Activated naive CD8-positive, alpha-beta T cell treated with anti-CD3 and anti-CD28 coated beads, Interleukin-2, amount 10 ng/mL, durations not matched to agents 7 days and 5 days (primary cell): ENCODE measurements around the gene SRGAP2. TPM values are rescaled to one million over a fixed set of nuclear protein-coding genes. Genes with fewer than 3 reads are reported as not detected.
"Not testable (repeated sequence)": the region's sequence is repeated elsewhere in the genome, so short reads cannot be mapped to it uniquely, and the experiment has no call there.

Experiments
- ATAC-seq: fragments of 150-1000 bp; cut with Tn5 transposase; one replicate; pipeline ENCODE4 v1.10.0; 2021; ENCODE audit warnings: low read depth, moderate library complexity
- POLR2A ChIA-PET: fragments of 350-600 bp; sonication (Branson Sonifier 250); formaldehyde crosslinking; loops from one replicate; lab custom pipeline; 2021; ENCODE audit warnings: antibody characterized with exemption; lab: Charles Lee
- DNase-seq: peaks from one replicate; pipeline ENCODE4 v3.0.0; 2021
- H3K27ac Mint-ChIP-seq: one replicate; pipeline ENCODE4 v1.8.0; 2022; ENCODE audit warnings: mild to moderate bottlenecking, mixed read lengths
- H3K27me3 Mint-ChIP-seq: one replicate; pipeline ENCODE4 v1.8.0; 2022; ENCODE audit warnings: mild to moderate bottlenecking, moderate library complexity, mixed read lengths
- H3K36me3 Mint-ChIP-seq: one replicate; pipeline ENCODE4 v1.8.0; 2021; ENCODE audit warnings: mild to moderate bottlenecking, mixed read lengths
- H3K4me1 Mint-ChIP-seq: one replicate; pipeline ENCODE4 v1.8.0; 2021; ENCODE audit warnings: mixed read lengths
- H3K4me3 Mint-ChIP-seq: one replicate; pipeline ENCODE4 v1.8.0; 2022; ENCODE audit warnings: mild to moderate bottlenecking, moderate library complexity, mixed read lengths
- H3K9me3 Mint-ChIP-seq: one replicate; pipeline ENCODE4 v1.8.0; 2021; ENCODE audit warnings: mixed read lengths
- total RNA-seq, 2 experiments: library from RNA; stranded (reverse); gene quantifications; one replicate each; pipeline ENCODE4 v1.2.3, GENCODE V29; 2021

Gene SRGAP2
- total RNA-seq, 2 experiments from 2014 or later, result 79.7 to 83.8 TPM

DNA sequence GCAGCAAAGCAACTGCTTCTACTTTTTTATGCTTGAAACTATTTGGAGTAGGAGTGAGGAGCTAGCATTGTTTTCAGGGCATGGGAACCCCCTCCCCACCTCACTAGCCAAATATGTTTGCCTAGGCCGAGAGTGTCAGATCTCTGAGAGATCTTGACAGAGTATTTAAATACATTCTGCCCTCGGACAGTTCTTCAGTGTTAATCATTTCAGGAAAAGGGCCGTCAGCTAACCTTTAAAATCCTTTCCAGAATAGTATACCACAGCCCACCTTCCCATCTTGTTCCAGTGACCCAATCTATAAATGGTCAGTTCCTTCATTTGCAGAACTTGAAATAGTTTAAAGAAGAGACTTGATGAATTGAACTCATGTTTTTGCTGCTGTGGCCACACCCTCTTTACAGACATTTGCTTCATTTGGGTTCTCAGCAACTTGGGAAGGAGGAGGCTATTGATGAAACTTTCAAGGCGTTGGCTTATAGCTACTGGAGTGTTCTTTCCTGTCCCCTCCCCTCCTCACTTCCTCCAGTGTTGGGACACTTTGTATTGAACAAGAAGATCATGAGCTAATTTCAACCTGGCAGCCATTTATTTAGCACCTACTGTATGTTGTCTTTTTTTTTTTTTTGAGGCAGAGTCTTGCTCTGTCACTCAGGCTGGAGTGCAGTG, 17.1 kb downstream of the SRGAP2 start:
- ATAC-seq, H3K27ac Mint-ChIP-seq, H3K4me1 Mint-ChIP-seq, H3K4me3 Mint-ChIP-seq, H3K9me3 Mint-ChIP-seq, H3K27me3 Mint-ChIP-seq, POLR2A ChIA-PET, DNase-seq, H3K36me3 Mint-ChIP-seq: not testable (repeated sequence)

DNA sequence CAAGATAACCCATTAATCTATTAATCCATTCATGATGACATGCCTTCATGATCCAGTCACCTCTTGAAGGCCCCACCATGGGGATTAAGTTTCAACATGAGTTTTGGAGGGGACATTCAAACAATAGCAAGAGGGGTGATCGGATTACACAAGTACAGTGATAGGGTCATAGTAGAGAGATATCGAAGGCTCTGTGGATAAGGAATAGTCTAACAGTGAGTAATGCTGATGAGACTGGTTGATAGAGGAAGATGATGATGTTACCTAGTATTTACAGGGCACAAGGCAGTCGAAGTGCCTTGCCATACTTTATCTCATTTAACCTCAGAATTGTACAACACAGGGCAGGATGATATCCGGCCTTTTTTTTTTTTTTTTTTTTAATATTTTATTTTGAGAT, 18.2 kb downstream of the SRGAP2 start:
- H3K27me3 Mint-ChIP-seq, POLR2A ChIA-PET: not testable (repeated sequence)

DNA sequence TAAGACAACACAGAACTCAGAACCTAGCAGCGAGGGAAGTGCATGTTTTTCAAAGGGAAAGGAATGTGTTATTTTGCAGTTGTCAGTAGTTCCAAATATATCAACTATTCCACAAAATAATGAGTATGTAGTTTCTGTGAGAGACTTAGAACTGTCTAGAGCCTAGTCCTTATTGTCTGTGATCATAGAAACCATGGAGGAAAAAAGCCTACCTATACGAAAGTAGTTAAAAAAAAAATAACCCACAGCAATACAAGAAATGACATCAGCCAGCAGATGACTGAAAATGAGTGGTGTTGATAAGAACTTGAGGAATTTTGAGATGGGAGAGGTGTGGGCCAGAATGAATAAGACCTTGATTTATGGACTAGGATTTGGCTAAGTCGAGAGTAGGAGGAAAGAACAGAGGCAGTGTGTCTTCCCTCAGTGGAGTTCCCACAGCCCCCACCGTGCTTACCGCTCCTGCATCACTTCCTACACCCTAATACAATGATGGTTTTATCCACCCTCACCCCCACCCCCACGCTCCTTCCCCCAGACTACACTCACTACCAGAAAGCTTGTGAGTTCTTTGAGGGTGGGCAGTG, 20.9 kb downstream of the SRGAP2 start:
- POLR2A ChIA-PET, H3K4me3 Mint-ChIP-seq, ATAC-seq, DNase-seq, H3K27ac Mint-ChIP-seq, H3K4me1 Mint-ChIP-seq, H3K36me3 Mint-ChIP-seq, H3K9me3 Mint-ChIP-seq, H3K27me3 Mint-ChIP-seq: not testable (repeated sequence)

More for the DNA sequence above, 18.2 kb downstream of the SRGAP2 start:
- not testable (repeated sequence) for DNase-seq, H3K4me1 Mint-ChIP-seq, ATAC-seq, H3K36me3 Mint-ChIP-seq, H3K27ac Mint-ChIP-seq, H3K9me3 Mint-ChIP-seq, H3K4me3 Mint-ChIP-seq

DNA sequence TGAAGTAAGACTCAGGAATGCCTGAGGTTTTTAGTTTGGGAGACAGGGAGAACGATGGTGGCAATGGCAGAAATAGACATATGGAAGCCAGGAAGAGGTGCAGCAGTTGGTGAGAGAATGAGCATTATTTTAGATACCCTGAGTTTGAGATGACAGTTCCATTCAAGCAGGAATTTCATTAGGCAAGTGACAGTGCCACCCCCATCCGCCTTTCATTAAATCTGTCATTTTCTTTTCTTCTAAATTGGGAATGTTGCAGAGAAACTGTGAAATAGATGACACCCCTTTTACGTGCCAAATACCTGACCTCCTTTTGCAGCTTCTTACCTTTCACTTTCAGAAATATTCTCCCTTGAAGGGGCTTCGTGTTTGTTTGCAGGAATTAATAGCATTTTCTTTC, 22.0 kb downstream of the SRGAP2 start:
- ATAC-seq, POLR2A ChIA-PET, H3K4me1 Mint-ChIP-seq, H3K4me3 Mint-ChIP-seq, DNase-seq, H3K9me3 Mint-ChIP-seq, H3K27ac Mint-ChIP-seq, H3K27me3 Mint-ChIP-seq, H3K36me3 Mint-ChIP-seq: not testable (repeated sequence)

DNA sequence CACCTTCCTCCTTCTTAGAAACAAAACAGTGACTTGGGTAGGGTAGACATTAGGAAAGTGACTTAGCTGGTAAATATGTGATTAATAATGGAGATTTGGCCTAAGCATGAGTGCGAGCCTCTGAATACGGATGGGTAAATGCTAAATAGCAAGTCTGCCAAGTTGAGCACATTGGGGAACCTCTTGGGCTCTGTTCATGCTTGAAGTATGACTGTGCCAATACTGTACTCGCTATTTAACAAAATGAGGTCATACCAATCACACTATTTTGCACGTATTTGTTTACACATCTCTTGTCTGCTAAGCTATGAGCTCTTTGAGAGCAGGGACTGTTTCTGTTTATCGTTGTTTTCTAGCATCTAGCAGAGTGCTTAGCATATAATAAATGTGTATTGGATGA, 23.5 kb downstream of the SRGAP2 start:
- ATAC-seq, POLR2A ChIA-PET, H3K4me3 Mint-ChIP-seq, H3K36me3 Mint-ChIP-seq, H3K9me3 Mint-ChIP-seq, DNase-seq, H3K4me1 Mint-ChIP-seq, H3K27me3 Mint-ChIP-seq, H3K27ac Mint-ChIP-seq: not testable (repeated sequence)

DNA sequence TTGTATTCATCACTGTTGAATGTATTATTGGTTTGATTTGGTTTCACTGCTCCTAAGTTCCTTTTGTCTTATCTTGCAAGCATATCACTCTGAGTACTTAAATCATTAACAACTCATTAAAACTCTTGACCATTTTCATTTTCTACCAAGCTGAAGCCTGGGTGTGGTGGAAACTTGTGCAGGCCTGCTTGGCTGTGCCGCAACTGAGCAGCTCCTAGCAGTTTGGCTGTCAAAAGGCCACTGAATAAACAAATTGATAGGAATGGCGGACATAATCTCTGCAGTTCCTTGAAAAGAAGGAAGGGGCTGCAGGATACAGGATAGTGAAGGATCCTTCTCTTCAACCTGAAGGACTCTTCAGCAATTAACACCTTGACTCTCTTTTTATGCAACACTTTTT, 25.9 kb downstream of the SRGAP2 start:
- H3K36me3 Mint-ChIP-seq, result not testable (repeated sequence)

DNA sequence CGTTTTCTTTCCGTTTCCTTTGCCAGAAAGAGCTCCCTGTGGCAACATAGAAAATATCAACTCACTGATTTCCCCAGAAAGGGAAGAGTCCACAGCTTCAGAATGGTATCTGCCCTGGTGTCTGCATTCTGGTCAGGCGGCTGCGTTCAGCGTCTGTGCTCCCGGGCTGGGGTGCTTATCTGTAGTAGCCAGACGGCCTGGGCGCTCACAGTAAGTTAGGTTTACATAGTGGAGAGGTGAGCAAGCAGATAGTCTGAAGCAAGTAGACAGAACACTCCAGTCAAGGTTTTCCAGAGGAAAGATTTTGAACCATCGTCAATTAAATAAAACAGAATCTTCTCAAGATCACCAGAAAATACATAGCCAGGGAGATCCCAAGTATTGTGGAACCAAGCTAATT, 28.6 kb downstream of the SRGAP2 start:
- H3K27me3 Mint-ChIP-seq, POLR2A ChIA-PET, DNase-seq, ATAC-seq, H3K27ac Mint-ChIP-seq, H3K36me3 Mint-ChIP-seq, H3K4me3 Mint-ChIP-seq, H3K9me3 Mint-ChIP-seq, H3K4me1 Mint-ChIP-seq: not testable (repeated sequence)

More for the DNA sequence above, 25.9 kb downstream of the SRGAP2 start:
- H3K9me3 Mint-ChIP-seq, H3K27me3 Mint-ChIP-seq, H3K4me3 Mint-ChIP-seq, POLR2A ChIA-PET, ATAC-seq, H3K4me1 Mint-ChIP-seq, DNase-seq, H3K27ac Mint-ChIP-seq: not testable (repeated sequence)

DNA sequence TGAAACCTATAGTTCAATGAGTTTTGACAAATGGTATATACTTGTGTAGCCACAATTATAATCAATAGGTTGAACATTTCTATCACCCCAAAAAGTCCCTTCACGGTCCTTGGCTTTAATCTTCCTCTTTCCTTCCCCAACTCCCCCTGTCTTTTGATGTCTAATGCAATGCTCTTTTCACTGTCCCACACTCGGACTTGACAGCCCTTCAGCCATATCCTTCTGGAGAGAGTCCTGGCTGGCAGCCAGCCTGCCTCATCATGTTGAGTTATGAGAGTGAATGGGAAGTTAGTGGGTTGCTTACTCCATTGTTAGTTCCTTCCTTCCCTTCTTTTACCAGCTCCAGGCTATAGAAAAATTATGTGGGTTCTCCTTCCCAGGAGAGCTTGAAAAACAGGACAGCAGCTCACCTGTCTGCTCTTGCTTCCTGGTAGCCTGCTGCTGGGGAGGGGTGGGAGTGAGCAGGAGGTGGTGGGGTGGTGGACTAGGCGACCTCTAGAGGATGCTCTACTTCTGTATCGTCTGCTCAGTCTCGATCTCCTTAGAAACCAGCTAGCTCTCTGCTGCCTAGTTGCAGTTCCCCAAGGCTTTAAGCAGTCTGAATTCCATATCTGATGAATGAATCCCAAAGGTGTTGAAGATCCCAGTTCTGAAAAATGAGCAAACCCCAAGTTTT, 29.8 kb downstream of the SRGAP2 start:
- DNase-seq, H3K27me3 Mint-ChIP-seq, H3K9me3 Mint-ChIP-seq, POLR2A ChIA-PET, H3K27ac Mint-ChIP-seq, H3K36me3 Mint-ChIP-seq, H3K4me1 Mint-ChIP-seq, H3K4me3 Mint-ChIP-seq: not testable (repeated sequence)
- ATAC-seq, result peak; percentile 68

DNA sequence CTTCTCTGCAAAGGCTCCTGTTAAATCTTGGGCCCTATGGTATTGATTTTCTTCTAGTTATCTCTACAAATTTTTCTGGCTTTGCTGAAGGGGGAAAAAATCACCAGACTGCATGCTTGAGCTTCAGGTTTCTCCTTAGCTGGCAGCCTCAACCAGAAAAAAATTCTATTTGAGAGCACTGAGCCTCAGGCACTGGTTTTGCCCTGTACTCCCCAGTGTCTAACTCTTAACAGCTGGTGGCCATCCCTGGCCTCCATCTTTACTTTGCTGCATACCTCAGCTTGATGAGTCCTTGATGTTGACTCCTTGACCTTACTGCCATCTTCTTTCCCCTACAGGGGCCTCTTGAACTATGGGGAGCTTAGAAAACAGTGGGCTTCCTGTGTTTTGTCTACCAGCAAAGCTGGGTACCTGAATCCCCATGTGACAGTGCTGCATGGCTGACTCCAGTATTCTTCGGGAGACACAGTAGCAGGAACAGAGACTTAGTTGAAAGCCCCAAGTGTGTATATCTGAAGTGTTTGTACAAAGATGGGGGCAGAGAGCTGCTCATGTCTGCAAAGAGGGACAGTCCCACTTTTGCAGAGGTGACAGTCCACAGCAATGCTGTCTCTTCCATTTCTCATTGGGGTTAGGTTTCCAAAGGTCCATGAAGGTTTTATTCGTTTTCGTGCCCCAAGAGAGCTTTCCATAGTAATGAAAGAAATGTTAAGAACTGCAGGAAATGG, 31.0 kb downstream of the SRGAP2 start:
- H3K27me3 Mint-ChIP-seq, DNase-seq, H3K9me3 Mint-ChIP-seq, POLR2A ChIA-PET, H3K4me1 Mint-ChIP-seq, H3K27ac Mint-ChIP-seq, H3K4me3 Mint-ChIP-seq, H3K36me3 Mint-ChIP-seq, ATAC-seq: not testable (repeated sequence)

DNA sequence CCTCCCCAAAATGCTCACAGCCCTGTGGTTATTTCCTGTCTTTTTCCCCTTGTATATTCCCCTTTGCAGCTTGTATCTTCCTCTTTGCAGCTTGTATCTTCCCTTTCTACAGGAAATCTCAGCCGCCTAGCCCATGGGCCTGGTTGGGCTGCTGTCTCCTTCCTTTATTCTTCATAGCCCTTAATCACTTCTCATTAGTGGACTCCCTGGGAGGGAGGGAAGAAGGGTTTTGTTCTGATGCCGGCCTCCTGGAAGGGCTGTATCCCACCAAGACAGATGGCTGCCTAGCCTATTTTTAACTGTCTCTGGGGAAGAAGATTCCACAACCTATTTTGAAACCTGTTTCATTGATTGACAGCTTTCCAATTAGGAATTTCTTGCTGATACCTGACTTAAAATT, 31.8 kb downstream of the SRGAP2 start:
- H3K27me3 Mint-ChIP-seq, POLR2A ChIA-PET, H3K9me3 Mint-ChIP-seq, H3K27ac Mint-ChIP-seq, DNase-seq, H3K36me3 Mint-ChIP-seq, H3K4me1 Mint-ChIP-seq, H3K4me3 Mint-ChIP-seq, ATAC-seq: not testable (repeated sequence)

DNA sequence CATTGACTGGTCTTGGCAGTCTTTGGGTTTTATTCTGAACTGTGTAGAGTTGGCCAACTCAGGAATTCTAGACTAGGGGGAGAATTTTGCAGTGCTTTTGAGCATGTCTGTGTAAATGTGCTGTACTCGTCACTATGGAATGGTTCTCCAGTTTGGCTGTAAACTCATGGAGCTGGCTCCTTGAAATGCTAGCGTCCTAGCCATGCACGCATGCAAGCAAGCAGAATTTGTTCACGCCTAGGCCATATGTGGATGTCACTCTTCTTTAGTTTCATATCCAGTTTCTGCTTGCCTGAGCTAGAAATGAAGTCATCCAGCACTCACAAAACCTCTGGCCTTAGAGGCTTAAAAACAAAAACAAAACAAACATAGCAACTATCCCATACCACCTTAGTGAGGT, 36.9 kb downstream of the SRGAP2 start:
- H3K27me3 Mint-ChIP-seq, H3K4me3 Mint-ChIP-seq, H3K36me3 Mint-ChIP-seq, H3K27ac Mint-ChIP-seq, ATAC-seq, H3K9me3 Mint-ChIP-seq, POLR2A ChIA-PET, DNase-seq: not testable (repeated sequence)
- peaks cover 11% of the 10 kb centered on the region for H3K4me1 Mint-ChIP-seq

DNA sequence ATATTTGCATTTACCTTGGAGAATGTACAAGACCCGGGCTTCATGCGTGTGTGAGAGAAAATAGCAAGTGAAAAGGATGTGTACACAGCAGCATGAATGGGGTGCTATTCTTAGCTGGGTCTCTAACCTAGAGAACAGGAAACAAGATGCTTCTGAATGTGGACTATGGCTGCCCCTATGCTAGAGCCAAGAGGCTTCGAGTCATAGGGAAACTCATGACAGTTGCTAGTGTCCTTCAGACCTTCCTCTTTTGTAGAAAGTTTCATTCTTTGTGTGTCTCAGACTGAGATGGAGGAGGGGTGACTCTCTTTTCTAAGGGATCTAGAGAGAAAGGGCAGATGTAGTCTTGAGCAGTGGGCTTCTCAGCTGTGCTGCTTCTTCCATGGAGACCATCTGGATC, 40.0 kb downstream of the SRGAP2 start:
- H3K4me1 Mint-ChIP-seq, H3K4me3 Mint-ChIP-seq, DNase-seq, H3K27me3 Mint-ChIP-seq, POLR2A ChIA-PET, H3K9me3 Mint-ChIP-seq, H3K27ac Mint-ChIP-seq, H3K36me3 Mint-ChIP-seq: not testable (repeated sequence)
- peak; percentile 98 for ATAC-seq

DNA sequence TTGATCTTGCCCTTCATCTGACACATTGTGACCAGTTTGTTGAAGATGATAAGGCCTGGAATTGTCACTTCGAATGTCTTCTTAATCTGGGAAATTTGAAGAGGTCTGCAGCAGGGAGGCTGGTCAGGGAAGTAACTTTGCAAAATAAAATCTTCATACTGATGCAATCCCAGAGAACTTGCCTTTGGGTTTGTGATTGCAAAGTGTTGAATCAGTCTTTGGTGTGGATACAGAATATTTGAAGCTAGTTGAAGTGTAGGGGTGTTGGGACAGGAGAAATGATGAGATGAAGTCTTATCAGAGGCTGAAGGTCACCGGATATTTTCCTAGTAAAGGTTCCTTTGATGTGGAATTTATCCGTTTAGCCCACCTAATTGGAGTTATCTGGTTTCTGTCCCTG, 42.1 kb downstream of the SRGAP2 start:
- POLR2A ChIA-PET, H3K27ac Mint-ChIP-seq, H3K4me3 Mint-ChIP-seq, ATAC-seq, DNase-seq, H3K36me3 Mint-ChIP-seq, H3K4me1 Mint-ChIP-seq, H3K27me3 Mint-ChIP-seq, H3K9me3 Mint-ChIP-seq: not testable (repeated sequence)
